NCI-H510A (cell line): Measurements from ENCODE around the gene ALKBH6.
A peak's percentile ranks its signal among the peaks of the same experiment; 100 is the strongest.

ENCODE experiments used
- DNase-seq: peaks from one replicate; lab custom pipeline; 2025; lab: John Stamatoyannopoulos, UW

The ALKBH6 gene

DNA sequence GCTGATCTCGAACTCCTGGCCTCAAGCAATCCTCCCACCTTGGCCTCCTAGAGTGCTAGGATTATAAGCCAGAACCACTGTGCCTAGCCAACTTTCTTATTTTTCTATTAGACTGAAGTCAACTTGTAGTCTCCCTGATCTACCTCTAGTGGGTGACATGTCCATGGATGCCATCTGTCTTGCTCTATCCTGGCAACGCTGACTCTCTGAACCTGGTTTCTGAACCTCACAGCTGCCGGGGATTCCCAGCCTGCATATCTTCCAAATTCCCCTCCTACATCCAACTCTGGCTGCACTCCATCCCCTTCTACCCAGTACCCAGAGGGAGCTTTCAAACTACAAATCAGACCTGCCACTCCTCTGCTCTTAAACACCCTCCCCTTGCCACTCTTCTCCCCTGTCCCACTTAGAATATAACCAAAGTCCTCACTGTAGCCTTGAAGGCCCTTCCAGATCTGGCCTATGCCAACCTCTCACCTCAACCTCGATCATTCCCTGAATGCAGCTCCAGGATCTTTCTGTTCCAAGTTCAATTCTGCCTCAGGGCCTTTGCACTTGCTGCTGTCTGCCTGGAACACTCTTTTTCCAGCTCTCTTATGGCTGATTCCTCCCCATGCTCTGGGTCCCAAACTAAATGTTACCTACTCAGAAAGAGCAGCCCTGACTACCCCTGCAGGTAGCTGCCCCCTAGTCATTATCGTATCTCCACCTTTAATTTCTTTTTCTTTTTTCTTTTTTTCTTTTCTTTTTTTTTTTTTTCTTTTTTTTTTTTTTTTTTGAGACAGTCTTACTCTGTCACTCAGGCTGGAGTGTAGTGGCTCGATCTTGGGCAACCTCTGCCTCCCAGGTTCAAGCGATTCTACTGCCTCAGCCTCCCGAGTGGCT lies 16.5 kb upstream of the ALKBH6 start:
- DNase-seq = no peak

DNA sequence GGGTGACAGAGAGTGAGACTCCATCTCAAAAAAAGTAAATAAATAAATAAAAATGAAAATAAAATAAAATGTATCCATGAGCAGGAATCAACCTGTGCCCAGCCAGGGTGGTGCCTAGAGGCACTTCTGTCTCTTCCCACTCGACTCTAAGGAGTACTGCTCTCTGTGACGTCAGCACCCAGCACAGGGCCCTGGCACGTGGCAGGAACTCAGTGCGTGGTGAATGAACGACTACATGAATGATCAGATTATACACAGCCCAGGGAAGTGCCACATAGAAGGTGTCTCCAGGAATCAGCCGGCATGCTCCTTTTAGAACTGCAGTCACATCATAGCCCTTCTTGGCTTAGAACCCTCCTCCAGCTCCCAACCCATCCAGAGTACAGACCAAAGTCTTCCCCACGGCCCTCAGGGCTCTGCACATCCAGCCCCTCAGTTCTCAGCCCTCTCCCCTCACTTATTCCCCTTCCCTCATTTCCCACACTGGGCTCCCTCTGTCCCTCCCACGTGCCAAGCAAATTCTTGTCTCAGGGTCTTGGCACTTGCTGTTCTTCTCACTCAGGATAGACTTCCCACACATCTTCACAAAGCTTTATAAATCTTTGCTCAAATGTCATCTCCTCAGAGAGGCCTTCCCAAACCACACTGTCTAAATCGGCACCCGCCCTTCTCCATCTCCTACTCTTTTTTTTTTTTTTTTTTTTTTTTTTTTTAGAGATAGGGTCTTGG lies 14.5 kb upstream of the ALKBH6 start:
- DNase-seq = no peak

DNA sequence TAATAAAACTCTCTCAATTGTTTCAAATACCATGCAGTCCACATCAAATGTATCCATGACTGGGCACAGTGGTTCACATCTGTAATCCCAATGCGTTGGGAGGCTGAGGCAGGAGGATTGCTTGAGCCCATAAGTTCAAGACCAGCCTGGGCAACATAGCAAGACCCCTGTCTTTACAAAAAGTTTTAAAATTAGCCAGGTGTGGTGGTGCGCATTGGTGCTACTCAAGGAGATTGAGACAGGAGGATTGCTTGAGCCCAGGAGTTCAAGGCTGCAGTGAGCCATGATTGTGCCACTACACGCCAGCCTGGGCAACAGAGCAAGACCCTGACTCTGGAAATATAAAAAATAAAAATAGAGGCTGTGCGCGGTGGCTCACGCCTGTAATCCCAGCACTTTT lies 13.7 kb upstream of the ALKBH6 start:
- DNase-seq = no peak

DNA sequence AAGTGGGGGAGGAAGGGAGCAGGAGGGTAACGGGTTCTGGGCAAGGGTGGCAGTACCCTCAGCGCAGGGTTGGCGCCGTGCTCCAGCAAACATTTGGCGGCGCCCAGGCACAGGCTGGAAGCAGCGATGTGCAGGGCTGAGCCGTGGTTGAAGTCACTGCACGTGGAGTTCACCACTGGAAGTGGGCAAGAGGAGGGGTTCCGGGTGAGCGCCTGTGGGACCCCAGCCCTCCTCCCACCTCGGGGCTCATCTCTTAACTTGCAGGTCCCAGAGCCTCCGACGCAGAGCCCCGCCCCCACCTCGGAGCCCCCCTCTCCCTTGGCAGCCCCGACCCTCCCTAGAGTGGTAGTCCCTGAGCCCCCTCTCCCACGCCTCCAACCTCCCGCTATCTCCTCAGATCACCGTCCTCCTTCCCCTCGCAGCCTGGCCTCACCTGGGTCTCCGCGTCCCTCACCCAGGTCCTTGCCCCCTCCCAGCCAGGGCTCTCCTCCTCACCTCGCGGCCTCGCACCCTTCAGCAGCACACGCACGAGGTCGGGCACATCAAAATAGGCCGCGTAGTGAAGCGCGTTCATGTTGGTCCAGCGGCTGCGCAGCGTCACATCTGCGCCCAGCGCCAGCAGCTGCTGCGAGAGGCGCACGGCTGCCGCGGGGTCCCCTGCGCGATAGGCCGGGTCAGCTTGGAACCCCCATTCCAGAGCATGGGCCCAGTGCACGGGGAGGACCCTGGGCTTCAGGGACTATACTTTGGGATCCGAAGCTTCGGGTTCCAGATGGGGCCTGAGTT lies 12.3 kb upstream of the ALKBH6 start:
- no peak for DNase-seq

DNA sequence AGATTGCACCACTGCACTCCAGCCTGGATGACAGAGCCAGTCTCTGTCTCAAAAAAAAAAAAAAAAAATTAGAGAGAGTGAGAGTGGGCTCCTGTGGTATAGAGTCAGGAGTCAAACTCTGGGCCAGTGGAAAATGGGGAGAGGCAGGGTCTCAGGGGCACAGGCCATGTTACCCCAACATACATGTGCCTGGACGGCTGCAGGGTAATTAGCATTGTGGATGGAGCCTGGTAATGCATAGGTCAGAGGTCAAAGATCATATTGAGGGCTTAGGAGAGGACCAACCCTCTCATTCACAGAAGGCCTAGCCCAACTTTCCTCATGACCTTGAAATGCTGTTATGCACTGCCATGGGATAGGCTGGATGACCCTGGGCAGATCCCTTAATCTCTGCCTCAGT lies 11.5 kb upstream of the ALKBH6 start:
- no peak for DNase-seq

DNA sequence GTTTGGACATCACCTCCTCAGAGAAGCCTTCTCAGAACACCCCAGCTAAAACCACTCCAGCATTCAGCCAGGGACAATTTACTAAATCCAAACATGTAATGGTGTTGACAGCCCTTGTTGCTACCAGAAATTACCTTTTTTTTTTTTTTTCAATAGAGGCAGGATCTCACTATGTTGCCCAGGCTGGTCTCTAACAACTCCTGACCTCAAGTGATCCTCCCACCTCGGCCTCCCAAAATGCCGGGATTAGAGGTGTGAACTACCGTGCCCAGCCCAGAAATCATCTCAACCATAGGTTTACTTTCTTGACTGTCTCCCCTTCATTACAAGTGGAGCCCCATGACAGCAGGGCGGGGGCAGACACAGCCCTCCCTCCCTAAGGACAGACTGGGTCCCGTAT lies 9.4 kb upstream of the ALKBH6 start:
- DNase-seq = no peak

DNA sequence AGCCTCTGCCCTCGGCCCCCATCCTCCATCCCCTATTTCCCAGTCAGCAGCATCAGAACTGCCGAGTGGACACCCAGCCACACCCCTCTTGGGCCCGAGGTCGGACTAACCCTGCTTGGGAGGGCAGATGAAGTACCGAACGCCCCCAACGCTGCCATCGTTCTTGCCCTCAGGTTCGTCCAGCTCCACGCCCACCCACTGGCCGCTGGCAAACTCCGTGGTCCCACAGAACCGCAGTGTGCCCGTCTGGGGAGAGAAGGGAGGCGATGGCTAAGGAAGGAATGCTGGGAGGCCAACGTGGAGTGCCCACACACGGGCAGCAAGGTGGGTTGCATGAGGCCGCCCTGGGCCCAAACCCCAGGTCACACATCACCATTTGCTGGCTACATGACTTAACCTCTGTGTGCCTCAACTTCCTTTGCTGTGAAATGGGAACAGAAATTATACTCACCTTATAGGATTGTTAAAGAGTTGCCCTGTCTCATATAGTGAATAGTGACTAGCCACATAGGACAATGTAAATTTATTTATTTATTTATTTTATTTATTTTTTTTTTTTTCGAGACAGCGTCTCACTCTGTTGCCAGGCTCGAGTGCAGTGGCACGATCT lies 5.2 kb upstream of the ALKBH6 start:
- DNase-seq = no peak

DNA sequence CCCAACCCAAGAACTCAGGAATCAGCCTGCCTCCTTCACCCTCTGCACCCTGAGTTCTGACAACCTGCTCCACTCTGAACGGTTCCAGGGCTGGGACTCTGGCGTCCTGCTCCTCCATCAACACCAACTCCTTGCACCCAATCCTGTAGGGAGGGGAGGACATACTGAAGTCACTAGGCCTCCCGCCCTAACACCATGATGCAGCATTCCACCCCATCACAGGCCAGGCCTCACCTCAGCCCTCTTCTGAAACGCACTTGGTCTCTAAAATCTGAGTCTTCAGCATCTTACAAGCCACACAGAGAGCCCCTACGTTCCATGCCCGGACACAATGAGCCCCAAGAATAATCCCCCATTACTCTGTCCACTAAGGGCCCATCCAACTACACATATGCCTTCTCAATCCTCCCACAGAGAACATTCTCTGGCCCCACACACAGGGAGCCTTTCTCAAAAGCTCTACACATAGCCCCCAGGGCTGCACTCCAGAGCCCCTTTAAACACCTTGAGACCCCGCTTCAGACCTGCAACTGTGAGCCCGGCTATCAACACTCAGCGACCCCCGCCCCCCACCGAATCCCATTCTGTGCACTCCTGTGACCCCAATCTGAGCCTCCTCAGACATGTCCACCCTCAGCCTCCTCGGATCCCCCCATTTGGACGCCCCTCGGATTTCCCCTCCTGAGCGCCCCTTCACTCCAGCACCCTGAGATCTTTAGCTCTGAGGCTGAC lies 567 bp downstream of the ALKBH6 start:
- DNase-seq = no peak

DNA sequence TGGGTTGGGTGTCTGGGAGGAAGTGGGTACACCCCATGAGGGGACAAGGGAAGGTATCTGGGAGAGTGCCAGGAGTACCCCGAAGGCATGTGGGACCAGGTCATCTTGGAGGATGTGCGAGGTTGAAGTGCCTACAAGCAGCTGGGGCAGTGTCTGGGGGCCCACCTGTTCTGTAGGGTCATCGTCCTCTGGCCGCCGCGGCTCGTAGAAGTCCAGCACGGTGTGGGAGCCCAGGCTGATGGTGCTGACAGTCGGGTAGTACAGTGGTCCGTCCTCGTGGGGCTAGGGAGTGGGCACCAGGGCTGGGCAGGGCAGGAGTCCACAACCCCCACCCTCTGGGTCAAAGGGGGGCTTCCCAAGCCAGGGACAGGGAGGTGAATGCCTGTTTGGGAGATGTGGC lies 3.6 kb downstream of the ALKBH6 start:
- no peak for DNase-seq

DNA sequence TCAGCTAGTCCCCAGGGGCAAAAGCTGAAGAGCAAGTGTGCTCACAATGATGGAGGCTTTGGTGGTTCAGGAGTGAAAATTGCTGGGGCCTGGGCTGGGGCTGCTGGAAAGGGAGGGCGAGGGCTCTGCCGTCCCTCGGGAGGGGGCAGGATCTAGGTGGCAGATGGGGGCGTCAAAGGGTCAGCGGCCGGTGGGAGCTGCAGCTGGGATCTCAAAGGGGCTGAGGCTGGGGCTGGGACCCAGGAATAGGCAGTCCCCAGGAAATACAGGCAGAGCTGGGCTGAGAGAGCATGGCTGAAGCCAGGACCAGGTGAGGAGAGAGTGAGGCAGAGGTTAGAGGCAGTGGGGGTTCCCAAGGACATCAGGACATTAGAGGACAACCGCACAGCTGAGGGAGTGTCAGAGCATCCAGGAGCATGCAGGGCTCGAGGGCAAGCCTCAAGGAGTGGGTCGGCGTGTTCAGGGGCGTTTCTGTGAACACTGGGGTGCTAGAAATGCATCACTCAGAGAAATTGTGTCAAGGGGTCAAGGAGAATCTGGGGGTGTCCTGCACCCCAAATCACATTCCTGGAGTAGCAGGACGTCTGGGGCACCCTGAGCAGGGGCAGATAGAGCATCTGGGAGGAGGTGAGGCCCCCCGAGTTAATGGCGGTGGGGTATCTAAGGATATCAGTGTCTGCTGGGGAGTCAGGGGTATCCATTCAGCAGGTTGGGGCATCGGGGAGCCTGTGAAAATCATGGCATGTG lies 4.2 kb downstream of the ALKBH6 start:
- DNase-seq = no peak

DNA sequence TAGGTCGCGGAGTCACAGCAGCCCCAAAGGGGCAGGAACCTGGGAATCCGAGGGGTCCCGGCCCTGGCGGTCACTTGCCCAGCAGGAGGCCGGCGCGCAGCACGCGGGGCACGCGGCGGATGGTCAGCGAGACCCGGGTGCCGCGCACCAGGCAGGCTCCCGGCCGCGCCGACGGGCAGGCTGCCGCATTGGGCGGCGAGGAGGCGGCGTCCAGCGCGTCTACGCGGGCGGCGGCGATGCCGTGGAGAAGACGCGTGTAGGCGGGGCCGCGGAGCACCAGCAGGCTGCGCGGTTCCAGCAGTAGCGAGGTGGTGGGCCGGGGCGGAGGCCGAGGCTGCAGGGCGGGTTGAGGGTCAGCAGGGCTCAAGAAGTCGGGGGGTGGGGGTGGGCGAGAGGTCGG lies 4.8 kb downstream of the ALKBH6 start:
- DNase-seq = peak; percentile 53

DNA sequence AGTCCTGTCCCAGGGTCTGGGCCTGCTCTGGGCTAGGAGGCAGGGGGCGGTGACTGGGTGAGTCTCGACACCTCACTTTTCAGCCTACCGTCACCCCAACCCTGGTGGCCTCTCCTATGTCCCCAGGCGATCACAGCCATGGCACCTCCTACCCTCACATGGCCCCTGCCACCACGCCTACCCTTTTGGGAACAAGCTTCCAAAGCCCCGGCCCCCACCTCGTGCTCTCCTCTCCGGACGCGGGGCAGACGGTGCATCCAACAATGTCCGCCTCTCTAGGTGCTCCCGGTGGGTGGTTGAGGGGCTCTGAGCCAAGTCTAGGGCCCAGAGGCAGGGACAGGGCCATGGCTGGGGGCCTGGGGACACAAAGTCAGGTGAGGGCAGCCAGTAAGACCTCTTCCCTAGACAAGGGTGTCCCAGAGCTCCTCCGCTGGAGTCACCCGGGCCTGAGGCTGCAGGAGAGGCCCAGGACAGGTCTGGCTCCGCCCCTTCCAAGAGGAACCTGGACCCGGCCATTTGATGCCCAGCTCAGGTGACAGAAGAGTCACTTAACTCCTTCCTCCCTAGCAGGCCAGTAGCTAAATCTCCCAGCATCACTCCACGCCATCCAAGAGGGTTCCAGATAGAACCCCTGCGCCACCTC lies 5.6 kb downstream of the ALKBH6 start, which contains the start of gene SYNE4:
Gene SYNE4, minus strand, starts transcription at position 478 of the 643 bp plus-strand sequence. Its CDS starts 132 bp downstream, at position 346.
- peak; percentile 72 for DNase-seq

DNA sequence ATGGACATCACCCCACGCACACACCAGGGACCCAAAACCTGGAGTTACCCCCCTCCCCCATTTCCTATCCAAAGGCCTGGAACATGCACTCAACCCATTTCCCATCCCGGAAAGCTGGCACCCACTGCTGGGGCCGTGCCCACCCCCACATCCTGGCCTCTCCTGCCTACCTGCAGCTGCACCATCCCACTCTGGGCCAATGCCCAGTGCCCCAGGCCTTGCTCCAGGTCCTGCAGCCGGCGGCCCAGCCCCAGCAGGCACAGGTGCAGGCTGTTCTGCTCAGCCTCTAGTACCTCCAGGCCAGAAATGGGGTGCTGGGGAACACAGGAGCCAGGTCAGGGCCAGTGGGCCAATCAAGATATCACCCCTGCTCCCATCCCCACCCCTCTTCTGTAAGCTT lies 7.1 kb downstream of the ALKBH6 start:
- no peak for DNase-seq

DNA sequence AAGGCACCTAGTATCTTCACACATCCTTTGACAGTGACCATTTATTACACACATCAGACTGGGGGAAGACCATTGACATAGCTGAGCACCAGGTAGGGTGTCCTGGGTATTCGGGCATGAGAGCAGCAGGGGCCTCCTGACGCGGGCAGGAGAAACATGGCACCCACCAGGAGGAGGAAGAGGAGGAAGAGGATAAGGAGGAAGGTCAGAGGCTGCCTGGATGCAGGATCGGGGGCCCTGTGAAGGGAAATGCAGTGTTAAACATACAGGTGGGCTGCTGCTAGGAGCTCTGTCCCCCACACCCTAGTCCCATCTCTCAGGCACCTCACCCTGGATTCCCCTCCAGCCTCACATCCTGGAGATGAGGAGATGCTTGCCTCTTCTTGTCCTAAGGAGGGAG lies 10.7 kb downstream of the ALKBH6 start:
- DNase-seq = no peak

DNA sequence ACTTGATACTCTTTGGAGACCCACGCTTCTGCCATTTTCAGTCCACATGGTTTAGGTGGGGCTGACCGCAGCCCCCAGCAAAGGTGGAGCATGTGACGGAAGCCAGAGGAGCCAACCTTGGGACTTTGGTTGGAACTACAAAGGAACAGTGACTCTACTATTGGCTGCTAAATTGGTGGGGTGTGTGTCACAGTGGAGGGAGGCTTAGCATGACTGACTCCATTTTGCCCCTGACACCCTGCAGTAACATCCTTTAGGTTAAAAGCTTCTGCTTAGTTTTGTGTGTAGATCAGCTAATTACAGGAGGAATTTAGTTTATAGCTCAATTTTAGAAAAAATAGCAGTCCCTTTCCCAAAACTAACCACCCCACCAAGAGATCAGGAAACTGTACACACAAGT lies 12.4 kb downstream of the ALKBH6 start:
- DNase-seq = no peak

DNA sequence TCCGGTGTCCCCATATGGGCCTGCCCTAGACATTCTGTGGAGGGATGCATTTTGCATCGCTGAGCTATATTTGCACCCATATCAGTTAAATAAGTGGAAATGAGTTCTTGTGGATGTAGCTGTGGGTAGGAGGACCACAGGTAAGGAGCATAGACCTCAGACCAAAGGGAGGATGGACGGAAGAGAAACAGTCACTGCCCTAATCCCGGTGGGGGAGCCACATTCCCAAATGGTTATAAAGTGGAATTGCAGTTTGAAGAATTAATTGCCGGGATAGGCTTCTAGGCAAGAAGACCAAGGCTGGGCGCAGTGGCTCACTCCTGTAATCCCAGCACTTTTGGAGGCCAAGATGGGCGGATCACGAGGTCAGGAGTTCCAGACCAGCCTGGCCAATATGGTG lies 17.2 kb downstream of the ALKBH6 start:
- no peak for DNase-seq

DNA sequence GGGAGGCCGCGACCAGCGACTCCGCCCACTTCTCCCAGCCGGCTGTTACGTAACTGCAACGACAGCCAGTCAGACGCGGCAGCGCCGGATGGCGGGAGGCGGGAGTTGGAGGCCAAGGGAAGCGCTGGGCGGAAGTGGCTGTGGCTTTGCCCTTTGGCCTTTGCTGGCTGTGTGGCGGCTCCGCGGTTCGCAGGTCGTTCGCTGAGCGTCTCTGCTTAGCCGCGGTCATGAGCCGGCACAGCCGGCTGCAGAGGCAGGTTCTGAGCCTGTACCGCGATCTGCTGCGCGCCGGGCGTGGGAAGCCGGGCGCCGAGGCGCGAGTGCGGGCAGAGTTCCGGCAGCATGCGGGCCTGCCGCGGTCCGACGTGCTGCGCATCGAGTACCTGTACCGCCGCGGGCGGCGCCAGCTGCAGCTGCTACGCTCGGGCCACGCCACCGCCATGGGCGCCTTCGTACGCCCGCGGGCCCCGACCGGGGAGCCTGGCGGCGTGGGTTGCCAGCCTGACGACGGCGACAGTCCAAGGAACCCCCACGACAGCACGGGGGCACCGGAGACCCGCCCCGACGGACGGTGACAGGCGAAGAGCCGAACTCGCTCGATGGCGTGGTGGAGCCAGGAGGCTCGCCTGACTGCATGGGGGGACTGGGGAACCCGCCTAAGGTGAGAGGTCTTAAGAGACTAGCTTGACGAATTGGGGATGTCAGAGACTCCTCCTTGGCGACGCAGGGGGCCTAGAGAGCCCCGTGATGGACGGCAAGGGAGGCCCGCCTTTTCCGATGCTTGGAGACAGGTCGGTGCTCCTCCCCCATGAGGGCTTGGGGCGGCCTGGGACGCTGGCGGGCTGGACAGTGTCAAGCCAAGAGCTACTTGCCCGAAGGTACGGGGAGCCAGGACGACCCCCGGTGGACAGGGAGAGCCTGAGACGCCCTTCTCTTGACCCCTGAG lies 18.7 kb downstream of the ALKBH6 start, which contains the start of gene SDHAF1:
Gene SDHAF1, plus strand, starts transcription at position 141 of the 946 bp plus-strand sequence. Its CDS starts 87 bp downstream, at position 228.
- DNase-seq = peak; percentile 86

DNA sequence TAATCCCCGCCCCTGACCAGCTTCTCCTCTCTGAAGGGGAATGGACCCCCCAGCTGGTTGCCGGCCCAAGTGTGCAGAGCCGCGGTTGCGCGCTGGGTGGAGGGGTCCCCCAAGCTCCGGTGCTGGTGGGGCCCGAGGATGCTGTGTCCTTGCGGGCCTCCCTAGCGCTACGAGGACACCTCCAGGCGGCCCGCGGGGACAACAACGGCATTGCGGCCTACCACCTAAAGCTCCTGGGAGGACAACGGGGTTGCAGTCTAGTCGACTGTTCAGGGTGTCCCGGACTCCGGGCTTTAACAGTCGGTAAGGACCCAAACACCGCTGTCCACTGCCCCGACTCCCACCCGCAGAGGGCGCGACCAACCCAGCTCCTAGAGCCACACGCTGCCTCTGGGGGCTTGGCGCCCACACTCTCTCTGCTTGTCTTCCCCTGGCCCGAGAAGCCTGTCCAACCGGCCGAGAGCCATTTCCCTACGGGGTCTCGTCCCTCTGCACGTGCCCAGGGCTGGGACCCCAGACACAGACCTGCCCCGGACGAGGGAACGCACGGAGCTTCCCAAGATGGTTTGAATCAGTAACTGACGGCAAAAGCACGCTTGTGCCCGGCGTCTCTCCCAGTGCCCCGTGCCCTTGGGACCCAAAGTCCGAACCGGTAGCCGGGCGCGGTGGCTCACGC lies 20.0 kb downstream of the ALKBH6 start:
- no peak for DNase-seq
